NCI-H510A treated with DMSO at 0.1 percent for 48 hours (cell line): Measurements from ENCODE around the gene MED28.
"Not testable (repeated sequence)": the region's sequence is repeated elsewhere in the genome, so short reads cannot be mapped to it uniquely, and the experiment has no call there.

ENCODE experiments used
- DNase-seq: peaks from one replicate; lab custom pipeline; 2025; lab: John Stamatoyannopoulos, UW

The MED28 gene, protein sequence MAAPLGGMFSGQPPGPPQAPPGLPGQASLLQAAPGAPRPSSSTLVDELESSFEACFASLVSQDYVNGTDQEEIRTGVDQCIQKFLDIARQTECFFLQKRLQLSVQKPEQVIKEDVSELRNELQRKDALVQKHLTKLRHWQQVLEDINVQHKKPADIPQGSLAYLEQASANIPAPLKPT

DNA sequence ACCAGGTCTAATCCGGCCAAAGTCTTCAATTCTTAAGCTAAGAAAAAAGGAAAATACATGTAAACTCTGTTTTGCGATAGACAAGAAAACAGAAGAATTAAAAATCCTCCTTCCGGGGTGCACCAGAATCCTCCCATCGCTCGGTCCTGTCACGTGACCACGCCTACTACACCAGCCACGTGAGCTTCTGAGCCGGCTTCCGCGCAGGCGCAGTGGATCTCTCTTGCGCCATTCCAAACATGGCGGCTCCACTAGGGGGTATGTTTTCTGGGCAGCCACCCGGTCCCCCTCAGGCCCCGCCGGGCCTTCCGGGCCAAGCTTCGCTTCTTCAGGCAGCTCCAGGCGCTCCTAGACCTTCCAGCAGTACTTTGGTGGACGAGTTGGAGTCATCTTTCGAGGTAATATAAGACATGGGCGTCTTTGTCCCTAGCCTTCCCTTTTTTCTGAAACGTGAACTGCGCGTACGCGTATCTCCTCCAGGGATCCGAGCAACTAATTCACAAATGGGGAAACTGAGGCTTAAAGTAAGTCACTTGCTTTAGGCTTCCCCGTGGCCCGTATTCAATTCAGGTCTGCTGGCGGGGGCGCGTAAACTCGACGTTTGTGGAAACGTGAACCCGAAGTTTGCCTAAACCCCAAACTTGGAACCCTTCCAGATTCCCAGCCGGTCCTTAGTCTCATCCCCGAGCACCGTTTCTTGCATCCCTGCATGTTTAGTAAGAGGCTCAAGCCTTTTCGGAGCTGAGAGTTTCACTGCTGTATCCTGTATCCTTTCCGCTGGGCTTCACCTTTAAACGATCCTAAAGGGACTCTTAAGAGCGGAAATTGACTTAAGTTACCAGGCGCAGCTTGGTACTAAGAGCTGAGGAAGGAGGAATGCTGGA is at the start of gene MED28:
Gene MED28 (plus strand): TSS at position 226 of the 884 bp plus-strand sequence. CDS start 14 bp downstream, at position 240.
- peak; percentile 77 for DNase-seq

DNA sequence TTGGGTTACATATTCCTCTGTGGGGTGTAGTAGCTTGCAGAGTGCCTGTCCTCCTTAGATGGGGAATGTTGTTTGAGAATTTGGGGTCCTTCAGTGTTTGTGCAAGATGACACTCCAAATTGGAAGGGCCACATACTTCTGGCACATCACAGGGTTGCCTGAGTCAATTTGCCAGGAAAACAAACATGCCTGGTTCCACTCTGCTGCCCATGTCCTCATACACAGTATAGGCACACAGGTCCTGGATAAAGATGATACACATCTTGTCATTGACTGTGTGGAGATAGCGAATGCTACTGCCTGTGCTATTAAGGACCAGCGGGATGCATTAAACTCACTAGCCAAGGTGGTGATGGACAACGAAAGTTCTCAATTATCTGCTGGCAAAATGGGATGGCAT is 48.6 kb upstream of the MED28 start:
- no peak for DNase-seq

DNA sequence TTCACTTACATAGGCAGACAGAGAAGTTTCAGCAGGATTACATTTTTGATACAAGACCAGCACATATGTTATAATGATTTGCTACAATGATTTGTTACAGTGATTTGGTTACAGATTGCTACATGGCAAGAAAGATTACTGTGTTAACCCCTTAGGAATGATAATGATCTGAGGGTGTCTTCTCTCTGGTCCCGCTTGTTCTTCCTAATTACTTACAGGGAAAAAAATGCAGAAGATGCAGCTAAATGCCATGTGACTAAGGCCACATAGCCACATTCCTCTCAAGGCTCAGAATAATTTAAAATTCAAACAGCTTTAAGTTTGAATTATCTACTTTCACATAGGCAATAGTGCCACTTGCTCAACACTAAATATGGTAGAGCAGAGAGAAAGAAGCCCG is 47.2 kb upstream of the MED28 start:
- DNase-seq: no peak

DNA sequence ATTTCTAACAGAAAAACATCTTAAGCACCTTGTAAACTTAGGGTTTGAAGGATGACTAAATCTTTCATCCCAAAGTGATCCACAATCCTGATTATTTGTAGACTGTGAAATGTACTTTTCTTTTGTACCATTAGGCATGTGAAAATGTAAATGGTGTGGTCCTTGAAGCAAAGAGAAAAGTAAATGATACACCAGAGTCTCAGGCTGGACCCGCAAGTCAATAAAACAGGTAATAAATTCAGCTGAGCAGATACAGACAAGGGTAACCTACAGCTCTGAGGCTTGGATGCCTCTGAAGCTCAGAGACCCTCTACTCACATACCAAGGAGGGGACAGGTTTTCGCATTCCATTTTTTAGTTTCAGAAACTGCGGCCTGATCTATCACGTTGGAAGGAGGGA is 40.2 kb upstream of the MED28 start:
- no peak for DNase-seq

DNA sequence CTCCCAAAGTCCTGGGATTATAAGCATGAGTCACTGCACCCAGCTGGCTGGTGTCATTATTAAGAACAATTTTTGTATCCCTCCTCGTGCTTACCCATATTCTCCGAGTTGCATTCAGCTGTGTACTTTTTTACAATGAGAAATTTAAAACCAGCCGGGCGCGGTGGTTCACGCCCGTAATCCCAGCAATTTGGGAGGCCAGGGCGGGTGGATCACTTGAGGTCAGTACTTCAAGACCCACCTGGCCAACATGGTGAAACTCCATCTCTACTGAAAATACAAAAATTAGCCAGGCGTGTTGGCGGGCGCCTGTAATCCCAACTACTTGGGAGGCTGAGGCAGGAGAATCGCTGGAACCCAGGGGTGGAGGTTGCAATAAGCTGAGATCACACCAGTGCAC is 39.3 kb upstream of the MED28 start:
- DNase-seq: not testable (repeated sequence)

DNA sequence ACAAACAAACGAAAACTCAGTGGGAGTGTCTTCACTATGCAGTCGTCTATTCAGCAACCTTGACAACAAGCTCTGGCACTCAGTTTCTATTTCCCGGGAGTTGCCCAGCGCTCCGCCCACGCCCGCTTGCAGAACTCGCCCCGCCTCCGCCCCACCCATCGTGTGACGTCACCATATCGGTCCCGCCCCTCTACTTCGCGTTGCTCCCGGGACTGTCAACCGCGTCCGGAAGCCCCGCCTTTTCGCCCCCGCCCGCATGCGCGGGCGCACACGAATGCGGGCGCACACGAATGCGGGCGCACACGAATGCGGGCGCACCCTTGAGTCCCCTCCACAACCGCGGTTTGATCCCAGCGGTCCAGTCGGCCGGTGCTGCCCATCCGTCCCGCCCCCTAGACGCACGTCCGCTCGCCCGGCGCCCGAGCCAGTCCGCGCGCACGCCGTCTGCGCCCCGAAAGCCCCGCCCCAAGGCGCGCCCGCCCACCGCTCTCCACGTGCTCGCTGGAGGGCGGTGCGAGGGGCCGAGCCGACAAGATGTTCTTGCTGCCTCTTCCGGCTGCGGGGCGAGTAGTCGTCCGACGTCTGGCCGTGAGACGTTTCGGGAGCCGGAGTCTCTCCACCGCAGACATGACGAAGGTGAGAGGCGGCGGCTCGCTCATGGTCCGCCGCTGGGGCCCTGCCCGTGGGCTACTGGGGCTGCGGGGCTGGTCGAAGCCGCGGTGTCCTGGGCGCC is 37.3 kb upstream of the MED28 start, which contains the start of gene LAP3:
Gene LAP3 (plus strand): TSS at position 267 of the 733 bp plus-strand sequence. CDS start 268 bp downstream, at position 535.
- DNase-seq: peak; percentile 77

DNA sequence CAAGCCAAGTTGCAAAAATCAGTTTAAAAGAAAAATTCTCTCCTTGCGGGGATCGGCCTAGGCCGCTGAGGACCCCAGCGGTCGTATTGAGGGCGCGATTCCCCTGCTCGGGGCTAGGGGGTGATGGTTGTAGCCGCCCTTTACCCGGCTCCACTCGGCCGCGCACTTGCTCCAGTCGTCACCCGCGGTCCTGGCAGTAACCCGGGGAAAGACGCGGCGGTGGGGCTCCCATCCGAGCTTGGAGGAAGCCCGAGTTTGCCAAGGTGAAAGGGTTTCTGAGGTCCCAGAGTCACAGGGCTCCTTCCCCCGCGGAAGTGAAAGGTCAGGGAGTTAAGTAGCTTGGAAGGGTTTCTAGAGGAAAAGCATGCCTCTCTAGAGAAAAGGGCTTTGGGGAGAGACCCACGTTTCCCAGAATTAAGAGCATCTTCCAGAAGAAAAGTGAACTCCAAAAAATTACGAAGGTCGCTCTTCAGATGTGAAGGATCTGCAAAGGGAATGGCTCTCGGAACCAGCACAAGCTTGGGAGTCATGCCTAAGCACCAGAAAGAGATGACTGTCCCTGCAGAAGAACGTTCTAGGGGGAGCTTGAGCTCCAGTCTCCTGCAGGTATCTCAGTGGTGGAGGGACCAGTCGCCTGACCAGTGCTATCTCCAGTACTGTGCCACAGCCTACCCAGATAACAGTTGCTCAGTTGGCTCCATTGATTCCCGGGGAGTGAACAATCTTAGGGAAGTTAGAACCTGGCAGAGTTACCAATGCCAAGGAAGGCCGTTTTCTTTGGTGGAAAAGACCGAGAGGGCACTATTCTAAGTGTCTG is 36.6 kb upstream of the MED28 start:
- peak; percentile 3 for DNase-seq

DNA sequence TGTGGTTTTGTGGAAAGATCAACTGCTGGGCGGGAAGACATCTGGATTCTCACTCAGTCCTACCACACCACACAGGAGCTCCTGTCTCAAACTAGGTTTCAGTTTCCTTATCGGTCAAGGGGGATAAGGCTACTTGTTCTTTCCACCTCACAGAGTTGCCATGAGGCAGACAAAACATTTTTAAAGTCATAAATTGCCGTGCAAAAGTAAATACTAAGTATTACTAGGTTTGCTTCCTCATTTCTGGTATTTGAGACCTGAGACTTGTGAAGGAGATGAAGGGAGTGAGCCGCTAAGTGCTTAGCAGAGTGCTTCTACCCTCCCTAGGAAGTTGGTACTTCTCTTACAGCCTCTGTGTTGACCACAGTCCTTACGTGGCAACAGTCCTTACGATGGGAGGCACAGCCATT is 36.0 kb upstream of the MED28 start:
- no peak for DNase-seq

DNA sequence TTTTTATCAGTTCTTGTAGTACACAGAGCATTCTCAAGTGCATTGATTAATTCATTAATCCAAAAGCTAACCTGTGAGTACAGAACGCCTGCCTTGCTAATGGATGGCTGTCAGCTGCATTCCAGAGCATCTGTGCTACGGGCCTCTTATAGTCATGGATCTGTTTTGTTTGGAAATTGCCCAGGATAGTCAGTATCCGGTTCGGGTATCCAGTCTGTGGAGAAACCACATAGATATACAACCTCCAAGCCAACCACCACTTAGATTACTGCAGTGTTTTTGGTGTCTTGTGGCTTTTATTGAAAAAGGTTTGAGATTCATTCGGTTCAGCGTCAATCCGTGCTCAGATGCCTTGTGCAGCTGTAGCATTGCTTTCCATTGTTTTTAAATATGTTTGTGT is 33.5 kb upstream of the MED28 start:
- DNase-seq: no peak

DNA sequence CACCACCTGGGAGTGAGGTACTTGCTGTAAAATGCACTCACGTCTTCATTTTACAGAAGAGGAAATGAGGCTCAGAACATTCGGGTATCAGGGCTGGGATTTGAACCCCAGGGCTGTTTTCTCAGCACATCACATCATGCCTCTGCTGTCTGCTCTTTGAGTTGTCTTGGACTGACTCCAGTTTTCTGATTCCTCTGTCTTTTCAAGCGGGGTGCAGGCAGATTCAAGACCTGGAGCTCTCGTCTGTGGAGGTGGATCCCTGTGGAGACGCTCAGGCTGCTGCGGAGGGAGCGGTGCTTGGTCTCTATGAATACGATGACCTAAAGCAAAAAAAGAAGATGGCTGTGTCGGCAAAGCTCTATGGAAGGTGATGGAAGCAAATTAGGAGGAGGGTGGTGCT is 31.2 kb upstream of the MED28 start:
- DNase-seq: no peak

DNA sequence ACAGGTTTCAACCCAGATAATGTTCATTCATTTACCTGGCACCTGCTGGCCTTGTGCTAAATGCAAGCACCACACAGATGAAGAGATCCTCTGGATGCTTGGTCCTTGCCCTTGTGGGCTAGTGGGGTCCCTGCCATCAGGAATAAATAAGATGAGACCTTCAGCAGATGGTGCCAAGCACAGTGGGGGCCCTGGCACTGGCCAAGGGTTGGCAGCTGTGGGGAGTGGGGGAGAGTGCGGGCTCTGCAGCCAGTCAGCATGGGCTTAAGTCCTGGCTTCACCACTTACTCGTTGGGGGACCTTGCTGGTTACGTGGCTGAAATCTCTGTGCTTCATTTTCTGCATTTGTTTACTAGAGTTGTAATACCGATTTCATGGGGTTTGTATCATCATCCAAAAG is 30.5 kb upstream of the MED28 start:
- no peak for DNase-seq

DNA sequence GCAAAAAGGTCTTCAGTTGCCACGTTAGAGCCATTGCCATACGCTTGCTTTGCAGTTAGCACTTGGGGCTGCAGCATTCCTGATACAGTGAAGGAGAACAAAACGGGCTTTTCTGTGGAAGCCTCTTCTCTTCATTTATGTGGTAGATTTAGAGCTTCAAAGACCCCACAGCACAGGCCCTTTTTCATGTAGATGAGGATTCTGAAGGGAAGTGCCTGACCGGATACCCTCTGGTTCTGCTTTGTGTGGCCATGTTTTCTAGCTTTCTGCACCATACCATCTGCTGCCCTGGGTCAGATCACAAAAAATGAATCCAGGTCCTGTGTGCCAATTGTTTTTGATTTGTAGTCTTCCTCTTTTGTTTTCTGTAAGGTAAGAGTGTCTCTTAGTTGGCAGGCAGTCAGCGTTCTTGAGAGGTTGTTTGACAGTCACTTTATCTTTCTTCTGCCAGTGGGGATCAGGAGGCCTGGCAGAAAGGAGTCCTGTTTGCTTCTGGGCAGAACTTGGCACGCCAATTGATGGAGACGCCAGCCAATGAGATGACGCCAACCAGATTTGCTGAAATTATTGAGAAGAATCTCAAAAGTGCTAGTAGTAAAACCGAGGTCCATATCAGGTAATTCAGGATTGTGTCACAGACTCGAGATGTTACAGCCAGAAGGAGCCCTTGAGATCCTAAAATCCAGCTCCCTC is 29.8 kb upstream of the MED28 start:
- DNase-seq: no peak

DNA sequence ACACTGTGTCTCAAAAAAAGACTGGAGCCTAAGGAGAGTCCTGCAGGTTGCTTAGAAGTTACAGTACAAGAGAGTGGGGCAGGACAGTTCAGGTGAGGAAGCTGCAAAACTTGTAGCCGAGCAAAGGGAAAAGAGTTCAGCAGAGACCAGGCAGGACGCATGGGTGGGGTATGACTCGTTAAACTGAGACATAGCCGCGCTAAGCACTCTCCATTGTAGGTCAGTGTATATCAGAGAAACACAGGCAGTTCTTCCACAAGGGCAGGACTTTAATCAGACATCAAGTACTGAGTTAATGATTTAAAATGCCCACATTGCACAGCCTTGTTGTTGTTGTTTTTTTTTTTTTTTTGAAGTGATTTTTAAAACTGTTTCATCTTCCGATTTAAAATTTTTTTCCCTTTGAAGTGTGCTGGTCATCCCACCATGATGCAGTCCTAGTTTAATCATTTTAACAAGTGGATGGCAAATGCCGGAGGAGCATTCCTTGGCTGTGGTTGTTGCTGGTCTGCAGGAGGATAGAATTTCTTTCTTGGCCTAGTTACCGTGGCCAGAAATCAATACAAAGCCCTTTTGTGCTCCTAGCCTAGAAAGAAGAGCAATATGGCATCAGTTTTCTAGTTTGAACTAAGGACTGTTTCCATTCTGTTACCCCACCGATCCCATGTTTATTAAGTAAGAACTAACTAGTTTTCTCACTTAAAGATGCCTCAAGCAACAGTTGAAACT is 27.2 kb upstream of the MED28 start:
- DNase-seq: no peak

DNA sequence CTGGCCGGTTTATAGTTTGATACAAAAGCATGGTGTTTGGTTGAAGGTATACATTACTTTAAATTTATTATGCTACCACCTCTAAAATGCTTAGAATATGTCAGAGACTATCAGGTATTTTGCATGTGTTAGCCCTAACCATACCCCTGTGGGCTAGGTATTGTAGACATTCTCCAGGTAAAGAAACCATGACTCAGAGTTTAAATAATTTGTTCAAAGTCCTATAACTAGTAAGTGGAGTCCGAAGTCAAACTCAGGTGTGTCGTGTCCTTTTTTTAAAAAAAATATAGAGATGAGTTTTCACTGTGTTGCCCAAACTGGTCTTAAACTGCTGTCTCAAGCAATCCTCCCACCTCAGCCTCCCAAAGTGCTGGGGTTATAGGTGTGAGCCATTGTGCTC is 25.1 kb upstream of the MED28 start:
- no peak for DNase-seq

DNA sequence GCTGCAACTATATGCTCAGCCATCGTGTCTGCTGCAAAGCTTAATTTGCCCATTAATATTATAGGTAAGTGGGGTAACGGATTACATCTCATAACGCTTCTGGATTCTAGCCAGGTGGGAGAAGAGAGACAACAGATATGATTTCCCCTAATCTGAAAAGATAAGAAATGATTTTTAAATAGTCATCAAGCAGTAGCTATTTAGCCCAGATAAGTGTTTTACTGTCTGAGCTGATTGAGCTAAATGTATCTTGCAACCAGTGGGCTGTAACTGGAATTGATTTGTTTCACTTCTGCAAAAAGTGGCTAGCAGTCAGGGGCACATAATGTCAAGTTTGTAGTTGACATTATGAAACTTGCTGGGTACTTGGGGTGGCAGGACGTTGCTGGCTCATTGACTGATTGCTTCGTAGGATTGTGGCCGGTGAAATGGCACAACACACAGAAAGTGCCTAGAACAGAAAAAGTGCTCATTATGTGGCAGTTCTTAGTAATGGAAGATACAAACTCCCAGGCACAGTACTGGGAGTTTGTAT is 18.9 kb upstream of the MED28 start:
- no peak for DNase-seq

DNA sequence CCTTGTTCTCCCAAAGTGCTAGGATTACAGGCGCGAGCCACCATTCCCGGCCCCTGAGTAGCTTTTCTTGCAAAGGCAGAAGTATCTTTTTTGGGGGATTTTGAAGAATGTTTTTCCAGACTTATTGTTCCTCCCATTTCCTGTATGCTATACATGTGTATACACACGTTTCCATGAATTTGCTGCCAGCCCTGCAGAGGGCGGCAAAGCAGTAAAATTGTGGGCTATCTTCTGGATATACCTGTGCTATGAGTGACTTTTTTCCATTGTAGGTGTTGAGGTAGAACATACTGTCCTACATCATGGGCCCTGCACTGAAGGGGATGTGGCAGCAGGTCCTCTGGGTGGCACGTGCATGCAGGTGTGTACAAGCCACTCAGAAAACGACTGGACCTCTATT is 16.9 kb upstream of the MED28 start:
- DNase-seq: peak; percentile 46

DNA sequence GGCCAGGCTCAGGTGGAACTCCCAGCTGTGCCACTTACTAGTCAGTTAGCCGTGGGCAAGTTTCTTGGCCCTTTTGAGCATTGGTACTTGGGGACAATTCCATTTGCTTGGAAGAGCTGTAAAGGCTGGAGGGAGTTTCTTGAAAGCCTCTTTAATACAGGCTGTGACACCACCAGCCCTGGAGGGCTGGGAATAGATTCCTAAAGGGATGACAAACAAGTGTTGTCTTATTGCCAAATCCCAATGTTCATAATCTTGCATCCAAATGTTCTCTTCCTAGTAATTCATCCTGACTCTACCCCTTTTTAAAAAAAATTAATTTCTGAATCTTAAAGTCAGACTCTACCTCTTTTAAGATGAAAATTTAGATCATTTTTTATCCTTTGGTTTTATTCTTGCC is 14.6 kb upstream of the MED28 start:
- no peak for DNase-seq

DNA sequence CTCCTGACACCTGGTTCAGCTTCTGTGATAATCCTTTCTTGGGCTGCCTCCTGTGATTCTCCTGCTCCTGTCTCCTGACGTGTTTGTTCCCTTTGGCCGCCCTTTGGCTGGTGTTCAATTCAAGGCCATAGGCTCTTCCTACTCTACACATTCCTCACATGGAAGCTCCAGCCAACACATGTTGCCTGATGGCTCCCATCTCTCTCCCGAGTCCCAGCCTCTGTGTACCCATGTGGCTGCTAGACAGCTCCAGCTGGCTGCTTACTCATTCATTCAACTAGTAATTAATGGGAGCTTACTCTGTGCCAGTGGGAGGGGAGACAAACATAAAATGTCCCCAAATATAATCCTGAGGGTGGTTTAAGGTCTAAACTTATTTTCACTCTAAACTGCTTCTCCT is 9.2 kb upstream of the MED28 start:
- no peak for DNase-seq

DNA sequence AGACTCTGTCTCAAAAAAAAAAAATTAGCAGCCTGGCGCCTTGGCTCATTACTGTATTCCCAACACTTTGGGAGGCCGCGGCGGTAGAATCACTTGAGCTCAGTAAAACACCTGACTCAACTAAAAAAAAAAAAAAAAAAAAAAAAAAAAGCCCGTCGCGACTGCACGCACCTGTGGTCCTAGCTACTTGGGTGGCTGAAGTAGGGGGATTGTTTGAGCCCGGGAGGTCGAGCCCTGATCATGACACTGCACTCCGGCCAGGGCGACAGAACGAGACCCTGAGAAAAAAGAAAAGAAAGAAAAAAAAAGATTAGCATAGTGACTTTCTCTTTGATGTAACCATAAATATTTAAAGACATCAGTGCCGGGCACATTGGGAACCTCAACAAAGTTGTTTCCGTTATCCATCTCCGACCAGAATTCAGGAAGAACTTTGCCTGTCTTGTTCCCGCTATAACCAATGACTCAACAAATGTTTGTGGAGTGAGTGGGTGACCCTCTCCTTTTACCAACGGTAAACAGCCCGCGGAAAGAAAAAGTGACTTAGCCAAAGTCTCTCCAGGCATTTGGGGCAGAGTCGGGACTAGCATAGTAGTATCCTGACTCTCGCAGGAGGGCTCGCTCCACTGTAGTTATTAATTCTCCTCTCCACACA is 553 bp upstream of the MED28 start:
- no peak for DNase-seq

DNA sequence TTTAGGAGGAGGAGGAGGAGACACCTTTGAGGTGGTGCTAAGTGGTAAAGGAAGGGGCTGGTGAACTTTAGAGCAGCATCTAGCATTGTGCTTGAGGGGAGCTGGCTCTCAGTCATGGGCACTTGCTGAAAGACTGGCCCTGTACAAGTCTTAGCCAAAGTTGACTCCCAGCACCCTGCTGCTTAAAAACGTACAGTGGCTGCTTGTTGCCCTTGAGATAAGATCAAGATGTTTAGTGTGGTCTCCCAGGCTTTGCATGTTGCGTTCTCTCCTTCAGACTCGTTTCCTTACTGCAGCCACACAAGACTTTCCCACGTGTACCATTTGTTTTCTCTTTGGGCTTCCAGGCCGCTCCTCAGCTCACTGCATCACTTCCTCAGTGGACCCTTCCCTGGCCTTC is 1.8 kb downstream of the MED28 start:
- no peak for DNase-seq
